GM21737 (cell line): ENCODE data around the gene ALDH5A1.

ENCODE experiments used
- ATAC-seq: cut with Tn5 transposase; IDR thresholded peaks from one replicate; pipeline ENCODE4 v1.9.1; 2021; ENCODE audit warnings: mild to moderate bottlenecking, moderate library complexity; ENCODE audit not compliant: unreplicated experiment

The ALDH5A1 gene

DNA sequence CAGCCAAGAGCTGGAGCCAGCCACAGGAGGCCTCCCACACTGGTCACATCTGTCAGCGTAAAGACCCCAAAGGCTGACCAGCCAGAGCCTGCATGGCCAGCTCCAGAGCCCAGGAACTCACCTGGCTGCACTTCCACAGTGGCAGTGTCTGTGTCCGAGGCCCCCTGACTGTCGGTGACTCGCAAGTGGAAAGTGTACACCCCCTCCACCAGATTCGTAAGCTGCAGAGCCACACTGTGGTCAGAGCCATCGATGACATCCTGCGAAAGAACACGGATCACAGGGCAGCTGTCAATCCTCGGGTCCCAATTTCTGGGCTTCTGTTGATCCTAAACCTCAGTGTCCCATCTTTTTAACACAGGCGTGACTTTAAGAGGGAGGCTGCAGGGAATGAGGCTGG, 69.3 kb downstream of the ALDH5A1 start:
- no peak for ATAC-seq

DNA sequence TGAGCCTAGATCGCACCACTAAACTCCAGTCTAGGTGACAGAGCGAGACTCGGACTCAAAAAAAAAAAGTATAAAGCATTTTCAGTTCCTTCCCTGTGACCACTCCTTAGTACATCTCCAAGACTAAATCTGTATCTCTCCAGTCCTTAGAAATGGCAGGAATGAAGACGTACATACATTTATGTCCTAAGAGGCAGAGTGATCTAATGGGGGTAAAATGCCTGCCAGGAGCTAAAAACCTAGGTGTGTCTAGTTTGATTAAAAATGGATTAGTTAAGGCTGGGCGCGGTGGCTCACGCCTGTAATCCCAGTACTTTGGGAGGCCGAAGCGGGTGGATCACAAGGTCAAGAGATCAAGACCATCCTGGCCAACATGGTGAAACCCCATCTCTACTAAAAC, 70.4 kb downstream of the ALDH5A1 start:
- ATAC-seq: no peak

DNA sequence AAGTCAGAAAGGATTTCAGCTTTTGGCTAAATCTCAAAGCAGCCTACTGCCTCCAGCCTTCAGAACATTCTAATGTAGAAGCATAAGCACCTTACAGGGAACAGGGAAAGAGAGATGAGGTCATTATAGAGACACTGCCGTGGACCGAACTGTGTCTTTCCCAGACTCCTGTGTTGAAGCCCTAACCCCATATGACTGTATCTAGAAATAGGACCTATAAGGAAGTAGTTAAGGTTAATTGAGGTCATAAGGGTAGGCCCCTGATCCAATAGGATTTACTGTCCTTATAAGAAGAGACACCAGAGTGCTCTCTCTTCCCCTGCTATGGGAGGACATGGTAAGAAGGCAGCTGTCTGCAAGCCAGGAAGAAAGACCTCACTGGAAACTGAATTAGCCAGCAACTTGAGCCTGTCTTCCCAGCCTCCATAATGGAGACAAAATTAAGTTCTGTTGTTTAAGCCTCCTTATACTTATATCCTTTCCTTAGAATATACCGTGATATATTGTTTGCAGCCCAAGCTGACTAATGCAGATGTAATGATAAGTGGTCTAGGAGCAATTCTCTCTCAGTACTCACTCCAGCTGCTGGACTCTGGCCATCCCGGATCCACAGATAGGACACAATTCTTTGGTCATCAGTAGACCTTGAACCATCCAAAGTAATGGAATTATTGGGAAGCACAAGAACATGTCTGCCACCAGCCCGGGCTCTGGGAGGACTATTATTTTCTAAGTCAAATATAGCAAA, 71.4 kb downstream of the ALDH5A1 start:
- no peak for ATAC-seq

DNA sequence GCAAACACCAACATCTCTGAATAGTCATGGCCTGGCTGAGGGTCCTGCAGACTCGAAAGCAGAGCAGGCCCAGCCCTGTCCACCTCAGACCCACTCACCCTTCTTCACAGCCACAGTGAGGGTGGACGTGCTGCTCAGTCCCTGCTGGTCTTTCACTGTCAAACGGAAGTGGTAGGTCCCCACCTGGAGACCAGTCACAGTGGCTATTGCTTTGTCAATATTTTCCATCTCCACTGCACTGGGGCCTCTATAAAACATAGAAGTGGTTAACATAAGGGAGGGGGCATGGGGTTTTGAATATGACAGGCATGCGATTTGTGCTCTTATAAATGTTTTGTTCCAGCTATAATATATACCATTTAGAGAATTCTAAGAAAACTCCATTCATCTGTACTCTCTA, 73.9 kb downstream of the ALDH5A1 start:
- ATAC-seq: no peak

DNA sequence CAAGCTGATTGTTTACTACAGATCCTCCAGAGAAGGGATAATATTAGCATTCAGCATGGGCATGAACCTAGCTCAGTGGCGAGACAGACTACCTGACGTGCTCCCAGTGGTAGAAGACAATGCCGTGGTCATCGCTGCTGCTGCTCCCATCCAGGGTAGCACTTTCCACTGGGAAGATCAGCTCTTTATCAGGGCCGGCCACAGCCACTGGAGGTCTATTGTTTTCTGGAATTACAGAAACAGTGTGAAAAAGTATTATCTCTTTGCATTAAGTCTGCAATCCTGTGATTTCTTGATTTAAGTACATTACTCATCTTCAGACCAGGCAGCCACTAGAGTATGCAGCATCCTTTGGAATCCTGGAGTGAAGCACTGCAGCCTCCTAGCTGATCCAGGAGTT, 75.0 kb downstream of the ALDH5A1 start:
- no peak for ATAC-seq

DNA sequence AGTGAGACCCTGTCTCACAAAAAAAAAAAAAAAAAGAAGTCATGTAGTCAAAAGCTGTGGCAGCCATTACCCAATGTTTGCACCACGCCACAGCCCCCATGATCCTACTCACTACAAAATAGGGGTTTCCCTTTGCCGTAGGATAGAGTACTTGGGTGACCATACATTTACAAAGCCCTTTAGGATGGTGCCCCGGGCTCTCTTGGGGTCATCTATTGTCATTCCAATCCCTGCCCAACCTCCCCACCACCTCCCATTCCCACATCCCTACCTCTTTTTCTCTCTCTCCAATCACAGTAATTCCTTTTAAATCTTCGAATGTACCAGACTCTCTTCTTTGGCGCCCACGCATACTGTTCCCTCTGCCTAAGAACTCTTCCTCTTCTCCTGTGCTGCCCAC, 76.6 kb downstream of the ALDH5A1 start:
- no peak for ATAC-seq

DNA sequence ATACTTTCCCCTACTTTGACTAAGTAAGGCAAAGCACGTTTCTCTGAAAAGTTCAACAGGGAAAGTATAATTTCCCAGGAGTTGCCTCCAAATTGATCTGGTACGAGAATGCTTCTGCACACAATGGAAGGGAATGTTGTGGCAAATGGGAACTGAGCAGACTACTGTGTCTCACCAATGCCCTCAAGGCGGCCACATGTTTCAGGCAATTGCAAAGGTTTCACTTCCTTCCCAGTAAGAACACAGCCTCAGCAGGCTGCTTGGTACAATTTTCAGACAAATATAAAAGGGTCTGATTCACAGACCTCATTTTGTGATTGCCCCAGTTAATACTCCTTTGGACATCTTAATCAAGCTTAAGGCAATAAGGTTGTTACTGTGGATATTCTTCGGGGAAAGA, 80.0 kb downstream of the ALDH5A1 start:
- peak; percentile 75 for ATAC-seq

DNA sequence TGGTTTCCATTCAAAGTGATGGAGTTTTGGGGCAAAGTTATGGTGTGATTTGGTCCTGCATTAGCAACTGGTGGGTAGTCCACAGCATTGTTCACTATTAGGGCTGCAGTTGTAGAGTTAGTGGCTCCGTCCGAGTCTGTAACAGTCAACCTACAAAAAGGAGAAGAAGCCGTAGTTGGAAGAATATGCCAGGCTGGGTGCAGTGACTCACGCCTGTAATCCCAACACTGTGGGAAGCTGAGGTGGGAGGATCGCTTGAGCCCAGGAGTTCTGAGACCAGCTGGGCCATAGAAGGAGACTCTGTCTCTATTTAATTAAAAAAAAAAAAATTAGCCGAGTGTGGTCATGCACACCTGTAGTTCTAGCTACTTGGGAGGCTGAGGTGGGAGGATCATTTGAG, 81.7 kb downstream of the ALDH5A1 start:
- no peak for ATAC-seq

DNA sequence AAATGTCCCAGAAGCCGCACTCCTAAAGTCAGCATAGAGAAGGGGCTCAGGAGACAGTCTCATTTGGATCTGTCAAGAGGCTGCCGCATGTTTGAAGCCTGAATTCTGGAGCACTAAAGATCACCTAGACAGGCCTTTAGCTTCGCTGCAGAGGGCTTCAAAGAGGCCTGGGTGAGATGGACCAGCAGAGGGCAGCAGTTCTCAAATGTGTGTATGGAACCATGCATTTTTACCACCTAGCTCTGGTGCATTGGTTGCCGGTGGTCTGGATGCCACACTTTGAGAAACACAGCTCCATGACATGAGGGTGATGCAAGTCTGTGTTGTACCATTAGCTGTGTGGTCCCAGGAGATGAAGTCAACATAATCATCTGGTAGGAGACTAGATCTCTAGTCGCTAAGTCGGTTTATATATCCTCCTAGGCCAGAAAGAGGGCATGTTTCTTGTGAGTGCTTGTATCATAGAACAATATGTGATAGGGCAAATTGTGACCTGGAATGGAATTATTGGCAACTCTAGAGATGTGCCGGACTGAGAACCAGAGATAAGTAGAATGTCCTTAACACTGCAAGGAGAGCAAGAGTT, 86.4 kb downstream of the ALDH5A1 start:
- peak; percentile 66 for ATAC-seq

DNA sequence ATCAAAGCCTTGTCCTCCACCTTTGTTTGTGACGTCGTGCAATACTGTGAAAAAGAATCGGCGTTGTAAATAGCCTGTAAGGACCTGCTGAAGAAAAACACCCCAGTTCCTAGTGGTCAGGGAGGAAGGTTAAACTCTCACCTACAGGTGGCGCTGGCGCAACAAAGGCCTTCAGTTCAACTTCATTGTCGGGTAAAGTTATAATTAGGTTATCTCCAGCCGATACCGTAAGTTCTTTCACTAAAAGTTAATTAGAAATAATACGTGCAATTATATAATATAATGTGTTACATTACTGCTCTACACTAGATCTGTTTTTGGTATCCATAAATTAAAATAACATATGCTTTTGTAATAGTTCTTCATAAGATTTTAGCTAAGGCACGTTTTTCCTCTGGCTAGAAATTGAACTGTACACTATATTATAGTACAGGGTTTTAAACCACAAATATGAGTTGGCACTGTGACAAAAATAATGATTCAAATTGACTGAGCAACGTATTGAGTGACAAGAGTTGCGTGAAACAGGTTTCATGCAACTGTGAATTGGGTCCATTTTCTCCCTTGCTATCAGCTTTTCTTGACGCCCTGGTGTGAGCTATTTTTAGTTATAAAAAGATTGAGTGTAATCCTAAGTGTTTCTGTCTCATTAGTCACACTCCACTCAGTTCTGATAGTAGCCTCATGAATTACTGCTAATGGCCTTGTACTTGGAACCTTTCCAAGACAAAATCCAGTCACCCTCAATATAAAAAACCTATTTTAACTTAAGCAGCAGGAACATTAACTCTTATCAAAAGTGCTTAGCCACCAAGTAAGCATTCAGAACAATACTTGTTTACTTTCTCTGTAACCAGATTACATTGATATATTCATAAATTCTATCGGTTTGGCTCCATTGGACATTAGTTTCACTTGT, 89.0 kb downstream of the ALDH5A1 start:
- peak; percentile 54 for ATAC-seq

DNA sequence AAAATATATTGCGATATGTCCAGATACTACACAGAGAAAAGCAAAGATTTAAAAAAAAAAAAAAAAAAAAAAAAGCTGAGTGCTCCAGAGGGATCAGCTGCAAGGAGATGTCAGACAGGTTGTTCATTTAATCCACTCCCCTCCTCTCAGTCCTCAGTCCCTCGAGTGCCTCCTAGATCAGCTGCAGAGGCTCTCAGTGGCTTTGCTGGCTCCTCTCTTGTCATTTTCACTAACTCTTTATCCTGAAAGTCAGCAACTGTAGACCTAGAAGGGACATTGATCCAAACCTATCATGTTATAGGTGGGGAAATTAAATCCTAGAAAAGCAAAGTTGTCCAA, 89.6 kb downstream of the ALDH5A1 start:
- no peak for ATAC-seq
